Stimulated activated CD4-positive, alpha-beta T cell treated with anti-CD3 and anti-CD28 coated beads, TNF-alpha, amount 100 ng/mL, for 24 hours (primary cell): ENCODE data around the gene QDPR.
"Not testable (repeated sequence)": the region's sequence is repeated elsewhere in the genome, so short reads cannot be mapped to it uniquely, and the experiment has no call there.

Experiments used
- DNase-seq, 3 experiments: peaks; one replicate each; pipeline ENCODE4 v3.0.0-alpha.2; 2020; ENCODE audit warnings: low read depth in 3 of 3

The QDPR gene

GRCh38 chr4:17511950-17512795 is at the start of gene QDPR:
Gene QDPR (minus strand): TSS chr4:17512090. CDS start chr4:17512054, 36 bp downstream.
- peak; percentile 57 to 81 (median 57) for DNase-seq

DNA sequence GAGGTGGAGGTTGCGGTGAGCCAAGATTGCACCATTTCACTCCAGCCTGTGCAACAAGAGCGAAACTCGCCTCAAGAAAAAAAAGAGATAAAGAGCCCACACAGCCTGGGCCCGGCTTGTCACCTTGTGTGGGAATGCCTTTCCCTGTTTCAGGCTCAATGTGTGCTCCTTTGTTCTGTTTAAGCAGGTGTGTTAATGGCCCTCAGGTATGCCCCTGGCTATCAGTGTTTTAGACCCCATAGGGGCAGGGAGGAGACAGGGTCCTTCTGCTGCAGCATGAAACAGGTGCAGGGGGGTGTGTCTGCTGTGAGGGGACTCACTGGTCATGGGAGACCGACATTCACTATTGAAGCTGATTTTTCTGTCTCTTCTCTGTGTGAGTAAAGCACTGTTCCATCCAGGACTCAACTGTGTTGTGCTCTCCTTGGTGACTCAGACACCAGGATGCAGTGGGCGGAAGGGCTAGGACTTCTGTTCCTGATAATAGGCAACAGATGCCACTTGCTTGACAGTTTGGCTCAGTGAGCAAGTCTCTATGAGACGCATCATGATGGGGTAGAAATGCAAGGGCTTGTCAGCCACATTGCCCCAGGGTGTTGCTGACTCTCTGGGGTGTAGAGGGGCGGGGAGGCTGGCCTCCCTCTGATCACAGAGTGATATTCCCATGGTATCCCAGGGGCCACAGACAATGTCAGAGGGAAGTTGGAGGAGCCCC is 49.5 kb upstream of the QDPR start:
- no peak for DNase-seq

GRCh38 chr4:17560065-17560673 is 48.3 kb upstream of the QDPR start:
- DNase-seq = no peak

DNA sequence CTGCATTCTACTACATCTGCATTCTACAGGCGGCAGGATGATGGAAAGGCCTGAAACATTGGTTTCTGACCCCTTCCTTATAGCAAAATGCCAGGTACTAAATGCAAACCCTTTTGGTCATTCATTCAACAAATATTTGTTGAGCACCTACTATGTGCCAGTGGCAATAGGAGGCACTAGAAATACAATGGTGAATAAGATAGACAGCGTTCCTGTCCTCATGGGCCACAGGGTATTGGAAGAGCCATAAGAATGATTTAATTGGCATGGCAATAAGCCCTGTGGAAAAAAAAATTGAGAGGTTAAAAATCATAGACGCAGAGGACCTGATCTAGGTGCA is 47.8 kb upstream of the QDPR start:
- no peak for DNase-seq

- no peak for DNase-seq
Observed at GRCh38 chr4:17558941-17559708, 47.2 kb upstream of the QDPR start.

- DNase-seq = no peak
Observed at GRCh38 chr4:17557880-17558279, 46.0 kb upstream of the QDPR start.

GRCh38 chr4:17556498-17556897 is 44.6 kb upstream of the QDPR start:
- DNase-seq = no peak

DNA sequence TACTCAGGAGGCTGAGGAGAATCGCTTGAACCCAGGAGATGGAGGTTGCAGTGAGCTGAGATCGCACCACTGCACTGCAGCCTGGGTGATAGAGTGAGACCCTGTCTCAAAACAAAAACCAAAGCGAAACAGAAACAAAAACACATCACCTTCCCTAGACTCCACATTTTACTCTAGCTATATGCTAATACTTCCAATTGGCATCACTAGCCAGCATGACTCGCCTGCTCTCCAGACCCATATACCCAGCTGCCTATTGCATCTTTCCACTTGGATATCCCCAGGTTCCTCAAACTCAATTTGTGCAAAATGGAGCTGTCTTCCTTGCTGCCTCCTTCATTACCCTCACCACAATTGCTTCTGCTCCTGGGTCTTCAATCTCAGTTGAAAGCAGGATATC is 42.7 kb upstream of the QDPR start:
- no peak for DNase-seq

GRCh38 chr4:17552427-17552826 is 40.5 kb upstream of the QDPR start:
- DNase-seq = no peak

DNA sequence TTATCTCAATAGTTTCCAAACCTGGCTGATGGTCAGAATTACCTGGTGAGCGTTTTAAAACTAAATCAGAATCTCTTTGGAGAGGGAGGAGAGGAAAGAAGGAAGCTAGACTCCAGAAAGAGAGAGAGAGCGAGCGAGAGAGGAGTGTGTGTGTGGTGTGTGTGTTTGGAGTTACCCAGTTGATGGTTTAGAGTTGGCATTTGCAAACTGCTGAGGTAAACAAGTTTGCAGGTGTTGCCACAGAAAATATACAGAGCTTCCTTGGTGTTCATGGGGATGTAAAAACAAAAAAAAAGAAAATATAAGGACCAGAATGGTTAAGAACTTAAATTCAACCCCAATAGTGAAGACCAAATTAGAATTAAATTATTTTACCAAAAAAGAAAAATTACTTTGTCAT is 38.7 kb upstream of the QDPR start:
- DNase-seq = no peak

GRCh38 chr4:17546678-17547077 is 34.8 kb upstream of the QDPR start:
- no peak for DNase-seq

- no peak for DNase-seq
Observed at GRCh38 chr4:17546222-17546621, 34.3 kb upstream of the QDPR start.

DNA sequence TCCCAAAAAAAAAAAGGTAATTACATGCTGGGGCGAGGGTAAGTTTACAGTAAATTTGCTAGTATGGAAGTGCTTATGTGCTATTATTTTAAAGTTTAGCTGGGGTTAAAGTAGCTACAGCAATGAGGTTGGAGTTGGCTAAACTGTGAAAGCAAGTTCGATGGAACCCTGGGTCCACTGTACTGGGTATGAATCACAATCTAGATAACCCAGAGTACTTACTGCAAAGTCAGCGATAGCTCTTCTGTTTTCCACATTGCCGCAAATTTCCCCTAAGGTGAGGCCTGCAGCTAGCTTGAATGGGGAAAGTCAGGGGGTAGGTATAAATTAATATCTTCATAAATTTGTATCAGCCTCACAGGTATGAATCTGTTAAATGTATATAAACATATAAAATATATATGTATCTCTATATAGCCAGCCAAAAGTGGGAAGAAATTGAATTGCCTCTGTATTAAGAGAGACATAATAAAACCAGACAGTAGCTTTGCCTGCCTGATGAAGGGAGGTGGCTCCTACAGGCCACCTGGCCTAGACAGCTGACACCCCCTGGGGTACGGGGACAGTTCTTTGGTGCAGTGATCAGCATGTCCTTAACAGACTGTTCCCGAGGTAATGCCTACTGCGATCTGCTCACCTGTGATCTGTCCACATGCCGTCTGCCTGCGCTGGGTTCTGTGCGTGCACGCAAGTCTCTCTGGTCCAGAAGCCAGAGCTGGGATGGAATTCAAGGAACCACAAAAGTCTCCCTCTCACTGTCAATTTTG is 33.7 kb upstream of the QDPR start:
- DNase-seq = no peak

DNA sequence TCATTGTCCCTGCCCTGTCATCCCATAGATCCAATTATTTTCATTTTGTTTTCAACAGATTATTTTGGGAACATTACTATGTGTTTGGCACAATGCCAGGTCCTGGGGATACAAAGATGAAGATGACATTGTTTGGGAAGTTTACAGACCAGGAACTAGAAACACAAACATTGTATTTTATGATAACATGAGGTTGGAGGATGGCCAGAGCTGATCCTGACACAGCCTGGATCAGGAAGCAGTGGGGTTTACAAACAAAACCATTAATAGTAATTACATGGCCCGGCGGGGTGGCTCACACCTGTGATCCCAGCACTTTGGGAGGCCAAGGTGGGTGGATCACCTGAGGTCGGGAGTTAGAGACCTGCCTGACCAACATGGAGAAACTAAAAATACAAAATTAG is 32.9 kb upstream of the QDPR start:
- DNase-seq = no peak

GRCh38 chr4:17544205-17544604 is 32.3 kb upstream of the QDPR start:
- no peak for DNase-seq

GRCh38 chr4:17537060-17537459 is 25.2 kb upstream of the QDPR start:
- DNase-seq = not testable (repeated sequence)

DNA sequence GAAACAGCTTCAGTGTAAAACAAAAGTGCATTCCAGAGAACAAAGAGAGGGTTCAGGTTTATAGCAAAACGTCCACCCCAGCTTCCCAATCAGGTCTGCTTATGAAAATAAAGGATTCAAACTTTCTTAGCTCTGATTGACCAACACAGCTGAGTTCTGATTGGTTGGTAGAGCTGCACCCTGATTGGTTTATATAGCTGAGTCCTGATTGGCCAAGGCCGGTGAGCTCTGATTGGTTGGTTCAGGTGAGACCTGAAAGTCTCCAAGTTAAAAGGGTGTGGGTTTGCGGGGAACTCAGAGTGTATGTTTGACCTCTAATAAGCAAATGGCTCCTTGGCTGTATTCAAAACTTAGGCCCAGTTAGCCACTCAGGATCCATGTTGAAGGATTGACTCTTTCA is 24.0 kb upstream of the QDPR start:
- DNase-seq = no peak

DNA sequence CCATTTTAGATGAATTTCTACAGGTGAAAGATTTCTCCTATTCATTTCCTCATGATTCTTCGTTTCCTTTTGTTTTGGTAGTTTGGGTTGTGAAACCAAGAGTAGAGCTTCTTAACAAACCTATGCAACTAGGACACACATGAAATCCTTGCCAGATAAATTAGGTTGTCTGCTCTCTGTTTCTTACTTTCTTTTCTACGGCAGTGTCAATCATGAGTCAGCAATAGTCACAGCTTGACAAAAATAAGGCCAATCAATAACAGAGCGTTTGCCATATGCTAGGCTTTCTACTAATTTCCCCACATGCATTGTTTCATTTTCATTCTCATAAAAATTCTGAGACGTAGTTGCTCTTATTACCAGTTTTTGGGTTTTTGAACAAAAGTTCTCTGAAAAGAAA is 23.4 kb upstream of the QDPR start:
- DNase-seq = no peak

- no peak for DNase-seq
Observed at GRCh38 chr4:17534705-17535104, 22.8 kb upstream of the QDPR start.

GRCh38 chr4:17531538-17532285 is 19.8 kb upstream of the QDPR start:
- DNase-seq = no peak
